ENCODE data around the gene WDR81. TPM values are rescaled to one million over a fixed set of nuclear protein-coding genes. Genes with fewer than 3 reads are reported as not detected.
"Not testable (repeated sequence)": the region's sequence is repeated elsewhere in the genome, so short reads cannot be mapped to it uniquely, and the experiment has no call there.

Gene WDR81
- total RNA-seq, 1 experiment from 2014 or later = 17.4 TPM

- Mint-ChIP-seq H3K9me3 (ENCODE audit: unreplicated experiment) (no peaks in the 10 kb centered on the region), H3K36me3 (ENCODE audit: insufficient read depth, unreplicated experiment) (peaks cover 5% of the 10 kb centered on the region), H3K27ac (ENCODE audit: low read depth, unreplicated experiment) (no peak overlapping the region), H3K4me1 (ENCODE audit: insufficient read depth, unreplicated experiment) (peaks cover 10% of the 10 kb centered on the region), H3K27me3 (ENCODE audit: insufficient read depth, unreplicated experiment) (no peaks in the 10 kb centered on the region), H3K4me3 (ENCODE audit: unreplicated experiment) (no peak overlapping the region)
- BruUV-seq (replicated peaks) = no TSS peak
- CTCF ChIA-PET = interaction anchor here (0.6 to 8.9 kb wide), 34 partner anchors 9 to 509 kb away, joined by 3 to 211 read pairs (median 5); partner anchors contain the start of gene SMYD4
- intact Hi-C loops (cut with micrococcal nuclease) = loop anchor here (1.0 kb wide), 2 partner anchors 63 to 144 kb away; no protein-coding TSS in a partner anchor
- POLR2A ChIA-PET = interaction anchor here (0.6 to 3.3 kb wide), 9 partner anchors 8 to 248 kb away, joined by 3 to 20 read pairs (median 6); partner anchors contain the start of genes RPA1 and SMYD4
- DNase-seq (ENCODE audit: unreplicated experiment) = peak; percentile 70
- TF ChIP-seq, protein P1, sequence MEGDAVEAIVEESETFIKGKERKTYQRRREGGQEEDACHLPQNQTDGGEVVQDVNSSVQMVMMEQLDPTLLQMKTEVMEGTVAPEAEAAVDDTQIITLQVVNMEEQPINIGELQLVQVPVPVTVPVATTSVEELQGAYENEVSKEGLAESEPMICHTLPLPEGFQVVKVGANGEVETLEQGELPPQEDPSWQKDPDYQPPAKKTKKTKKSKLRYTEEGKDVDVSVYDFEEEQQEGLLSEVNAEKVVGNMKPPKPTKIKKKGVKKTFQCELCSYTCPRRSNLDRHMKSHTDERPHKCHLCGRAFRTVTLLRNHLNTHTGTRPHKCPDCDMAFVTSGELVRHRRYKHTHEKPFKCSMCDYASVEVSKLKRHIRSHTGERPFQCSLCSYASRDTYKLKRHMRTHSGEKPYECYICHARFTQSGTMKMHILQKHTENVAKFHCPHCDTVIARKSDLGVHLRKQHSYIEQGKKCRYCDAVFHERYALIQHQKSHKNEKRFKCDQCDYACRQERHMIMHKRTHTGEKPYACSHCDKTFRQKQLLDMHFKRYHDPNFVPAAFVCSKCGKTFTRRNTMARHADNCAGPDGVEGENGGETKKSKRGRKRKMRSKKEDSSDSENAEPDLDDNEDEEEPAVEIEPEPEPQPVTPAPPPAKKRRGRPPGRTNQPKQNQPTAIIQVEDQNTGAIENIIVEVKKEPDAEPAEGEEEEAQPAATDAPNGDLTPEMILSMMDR (IDR thresholded peaks at IDR 0.05; ENCODE audit: unreplicated experiment) = peak; percentile 94
These were observed 3.6 kb upstream of the WDR81 start for GRCh38 chr17:1720856-1721386.

DNA sequence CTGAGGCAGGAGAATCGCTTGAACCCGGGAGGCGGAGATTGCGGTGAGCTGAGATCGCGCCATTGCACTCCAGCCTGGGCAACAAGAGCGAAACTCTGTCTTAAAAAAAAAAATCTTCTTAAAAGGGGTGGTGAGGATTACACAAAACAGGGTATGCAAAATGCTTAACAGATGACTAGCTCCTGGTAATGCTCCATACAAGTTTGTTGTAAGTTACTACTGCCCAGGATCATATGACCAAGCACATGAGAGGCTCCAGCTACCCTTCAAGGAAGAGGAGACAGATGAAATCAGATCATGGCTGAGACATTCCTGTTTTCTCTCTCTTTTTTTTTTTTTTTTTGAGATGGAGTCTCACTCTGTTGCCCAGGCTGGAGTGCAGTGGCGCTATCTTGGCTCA is 2.5 kb upstream of the WDR81 start:
- BruUV-seq (replicated peaks); H3K9me3 Mint-ChIP-seq (ENCODE audit: unreplicated experiment); intact Hi-C loops (cut with micrococcal nuclease); H3K27me3 Mint-ChIP-seq (ENCODE audit: insufficient read depth, unreplicated experiment); H3K4me1 Mint-ChIP-seq (ENCODE audit: insufficient read depth, unreplicated experiment); H3K4me3 Mint-ChIP-seq (ENCODE audit: unreplicated experiment); H3K36me3 Mint-ChIP-seq (ENCODE audit: insufficient read depth, unreplicated experiment); DNase-seq (ENCODE audit: unreplicated experiment); H3K27ac Mint-ChIP-seq (ENCODE audit: low read depth, unreplicated experiment): not testable (repeated sequence)
- POLR2A ChIA-PET = interaction anchor here (1.5 to 3.3 kb wide), 5 partner anchors 48 to 108 kb away, joined by 6 to 20 read pairs (median 8); partner anchors contain the start of genes RPA1 and SMYD4
- CTCF ChIA-PET = interaction anchor here (0.6 to 8.9 kb wide), 22 partner anchors 8 to 453 kb away, joined by 3 to 211 read pairs (median 4); no protein-coding TSS in a partner anchor

- POLR2A ChIA-PET = interaction anchor here (0.6 to 2.7 kb wide), 13 partner anchors 9 to 320 kb away, joined by 3 to 14 read pairs (median 4); no protein-coding TSS in a partner anchor
- Mint-ChIP-seq H3K36me3 (ENCODE audit: insufficient read depth, unreplicated experiment) (peaks cover 23% of the 10 kb centered on the region), H3K9me3 (ENCODE audit: unreplicated experiment) (no peaks in the 10 kb centered on the region), H3K27ac (ENCODE audit: low read depth, unreplicated experiment) (no peak overlapping the region), H3K4me3 (ENCODE audit: unreplicated experiment) (peak overlapping the region; percentile 65), H3K4me1 (ENCODE audit: insufficient read depth, unreplicated experiment) (peaks cover 19% of the 10 kb centered on the region), H3K27me3 (ENCODE audit: insufficient read depth, unreplicated experiment) (no peaks in the 10 kb centered on the region)
- CTCF ChIA-PET = interaction anchor here (0.6 to 8.9 kb wide), 4 partner anchors 59 to 1192 kb away, joined by 3 to 211 read pairs (median 4); no protein-coding TSS in a partner anchor
- DNase-seq (ENCODE audit: unreplicated experiment) = no peak
- BruUV-seq (replicated peaks) = no TSS peak
- intact Hi-C loops (cut with micrococcal nuclease) = no loop called here
- TF ChIP-seq, protein P1 (IDR thresholded peaks at IDR 0.05; ENCODE audit: unreplicated experiment) = no peak
These were observed 551 bp downstream of the WDR81 start for GRCh38 chr17:1724869-1725641.

DNA sequence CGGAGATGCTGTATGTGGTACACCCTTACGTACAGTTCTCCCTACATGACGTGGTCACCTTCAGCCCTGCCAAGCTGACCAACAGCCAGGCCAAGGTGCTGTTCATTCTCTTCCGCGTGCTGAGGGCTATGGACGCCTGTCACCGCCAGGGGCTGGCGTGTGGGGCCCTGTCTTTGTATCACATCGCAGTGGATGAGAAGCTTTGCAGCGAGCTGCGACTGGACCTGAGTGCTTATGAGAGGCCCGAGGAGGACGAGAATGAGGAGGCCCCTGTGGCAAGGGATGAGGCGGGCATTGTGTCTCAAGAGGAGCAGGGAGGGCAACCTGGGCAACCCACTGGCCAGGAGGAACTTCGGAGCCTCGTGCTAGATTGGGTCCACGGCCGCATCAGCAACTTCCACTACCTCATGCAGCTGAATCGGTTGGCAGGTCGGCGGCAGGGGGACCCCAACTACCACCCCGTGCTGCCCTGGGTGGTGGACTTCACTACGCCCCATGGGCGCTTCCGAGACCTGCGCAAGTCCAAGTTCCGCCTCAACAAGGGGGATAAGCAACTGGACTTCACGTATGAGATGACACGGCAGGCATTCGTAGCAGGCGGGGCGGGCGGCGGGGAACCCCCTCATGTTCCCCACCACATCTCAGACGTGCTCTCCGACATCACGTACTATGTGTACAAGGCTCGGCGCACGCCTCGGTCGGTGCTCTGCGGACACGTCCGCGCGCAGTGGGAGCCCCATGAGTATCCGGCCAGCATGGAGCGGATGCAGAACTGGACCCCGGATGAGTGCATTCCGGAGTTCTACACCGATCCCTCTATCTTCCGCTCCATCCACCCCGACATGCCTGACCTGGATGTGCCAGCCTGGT is 1.4 kb downstream of the WDR81 start:
- POLR2A ChIA-PET = interaction anchor here (0.7 to 2.7 kb wide), 7 partner anchors 10 to 319 kb away, joined by 3 to 14 read pairs (median 5); no protein-coding TSS in a partner anchor
- H3K27me3 Mint-ChIP-seq (ENCODE audit: insufficient read depth, unreplicated experiment) = no peaks in the 10 kb centered on the region
- H3K9me3 Mint-ChIP-seq (ENCODE audit: unreplicated experiment) = no peaks in the 10 kb centered on the region
- no peak overlapping the region for H3K27ac Mint-ChIP-seq (ENCODE audit: low read depth, unreplicated experiment)
- peak overlapping the region; percentile 65 for H3K4me3 Mint-ChIP-seq (ENCODE audit: unreplicated experiment)
- H3K4me1 Mint-ChIP-seq (ENCODE audit: insufficient read depth, unreplicated experiment) = peaks cover 23% of the 10 kb centered on the region
- intact Hi-C loops (cut with micrococcal nuclease) = no loop called here
- CTCF ChIA-PET = interaction anchor here (1.1 to 1.2 kb wide), 2 partner anchors 8 to 59 kb away, joined by 3 to 5 read pairs; no protein-coding TSS in a partner anchor
- TF ChIP-seq, protein P1 (IDR thresholded peaks at IDR 0.05; ENCODE audit: unreplicated experiment) = no peak
- no peak for DNase-seq (ENCODE audit: unreplicated experiment)
- H3K36me3 Mint-ChIP-seq (ENCODE audit: insufficient read depth, unreplicated experiment) = peaks cover 24% of the 10 kb centered on the region
- TSS peak; percentile 37 for BruUV-seq (replicated peaks)
